T47D (cell line): ENCODE measurements around the gene ASAP2.
A peak's percentile ranks its signal among the peaks of the same experiment; 100 is the strongest.

ENCODE experiments used
- DNase-seq, 2 experiments: peaks; one replicate each; pipeline versions ENCODE4 v3.0.0 to v3.0.0-alpha.2; 2011 to 2012; ENCODE audit warnings: low read depth in 1 of 2, low spot score in 1 of 2
- JUND ChIP-seq: IDR thresholded peaks from 2 replicates; pipeline ENCODE4 v1.6.1; 2012; ENCODE audit warnings: low read depth
- in situ Hi-C: cut with HindIII; loops from 2 replicates; pipeline ENCODE4 v1.10.0; 2016; ENCODE audit warnings: low sequenced_read_pairs, low pct_unique_long_range_greater_than_20kb

Gene ASAP2

GRCh38 chr2:9423100-9423921 lies 216.7 kb downstream of the ASAP2 start, which contains the start of the genes CPSF3 and ITGB1BP1:
Gene CPSF3, plus strand, starts transcription at chr2:9423654. Its CDS starts 120 bp downstream, at chr2:9423774.
Gene ITGB1BP1, minus strand, starts transcription at chr2:9423528. Its CDS starts 4,831 bp downstream, at chr2:9418697.
- peak; percentile 94 to 96 for DNase-seq
- in situ Hi-C loops: no loop called here
- no peak for TF ChIP-seq JUND

- no peak for TF ChIP-seq JUND
- peak in 1 of 2 experiments; percentile 2 for DNase-seq
- in situ Hi-C loops: no loop called here
Measured at GRCh38 chr2:9423922-9424272, 217.3 kb downstream of the ASAP2 start.

DNA sequence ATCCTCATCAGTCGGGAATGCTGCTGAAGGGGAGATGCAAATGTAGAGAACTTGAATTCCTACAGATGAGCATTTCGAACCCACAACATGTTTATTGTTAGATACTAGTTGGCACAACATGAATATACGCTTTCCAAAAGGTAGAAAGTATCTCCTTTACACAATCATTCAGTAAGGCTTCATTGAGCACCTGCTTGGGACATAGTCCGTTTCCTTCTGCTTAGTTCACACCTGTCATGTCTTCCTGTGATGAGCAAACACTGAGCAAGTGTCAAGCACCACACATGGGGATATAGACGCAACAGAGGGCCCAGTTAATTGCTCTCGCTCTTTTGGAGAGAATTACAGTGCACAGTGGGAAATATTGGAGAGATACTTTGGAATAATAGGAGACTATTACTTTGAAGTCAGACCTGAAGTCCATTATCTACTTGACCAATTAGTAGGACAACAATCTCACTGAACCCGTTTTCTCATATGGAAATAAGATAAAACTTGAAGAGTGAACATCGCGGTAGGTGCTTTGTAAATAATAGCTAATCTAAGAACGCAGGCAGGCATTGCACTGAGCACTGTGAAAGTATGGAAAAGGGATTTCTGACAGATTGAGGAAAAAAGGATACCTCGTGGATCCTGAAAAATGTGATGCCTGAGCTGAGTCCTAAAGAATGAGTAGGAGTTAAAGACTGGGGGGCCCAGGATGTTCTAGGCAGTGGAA lies 218.0 kb downstream of the ASAP2 start:
- in situ Hi-C loops: no loop called here
- DNase-seq: no peak
- no peak for TF ChIP-seq JUND

- DNase-seq: no peak
- in situ Hi-C loops: no loop called here
- no peak for TF ChIP-seq JUND
Measured at GRCh38 chr2:9428965-9429577, 222.5 kb downstream of the ASAP2 start.

DNA sequence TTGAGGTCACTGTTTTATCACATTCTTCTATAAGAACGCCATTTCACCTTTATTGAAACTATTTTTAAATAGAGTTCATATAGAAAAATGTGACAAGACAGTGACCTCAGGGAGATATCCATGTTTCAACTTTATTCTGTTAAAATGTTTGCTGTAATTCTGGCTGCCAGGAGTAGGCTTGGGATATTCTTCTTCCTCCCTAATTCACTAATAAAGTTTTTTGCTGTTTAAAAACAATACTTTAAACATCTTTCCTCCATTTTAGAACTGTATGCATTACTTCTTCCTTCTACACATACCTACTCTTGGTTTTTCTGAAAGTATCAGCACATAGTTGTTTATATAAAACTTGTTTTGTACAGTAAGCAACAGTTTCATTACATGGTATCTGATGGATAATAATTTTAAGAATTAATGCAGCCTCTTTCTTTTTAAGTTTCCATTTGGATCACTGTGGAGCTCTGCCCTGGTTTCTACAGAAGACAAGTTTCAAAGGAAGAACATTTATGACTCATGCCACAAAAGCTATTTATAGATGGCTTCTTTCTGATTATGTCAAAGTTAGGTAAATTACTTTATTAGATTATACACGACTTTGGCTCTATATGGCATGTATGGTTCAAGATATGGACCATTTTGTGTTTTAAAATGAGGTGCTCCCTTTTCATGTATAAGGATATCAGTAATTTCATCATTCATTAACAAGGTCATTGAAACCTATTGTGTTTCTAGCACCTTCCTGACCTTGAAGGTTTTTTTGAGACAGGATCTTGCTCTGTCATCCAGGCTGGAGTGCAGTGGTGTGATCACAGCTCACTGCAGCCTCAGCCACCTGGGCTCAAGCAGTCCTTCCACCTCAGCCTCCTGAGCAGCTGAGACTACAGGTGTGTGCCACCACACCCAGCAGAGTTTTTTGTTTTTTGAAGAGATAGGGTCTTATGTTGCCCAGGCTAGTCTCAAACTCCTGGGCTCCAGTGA lies 224.0 kb downstream of the ASAP2 start:
- in situ Hi-C loops: no loop called here
- no peak for TF ChIP-seq JUND
- no peak for DNase-seq

DNA sequence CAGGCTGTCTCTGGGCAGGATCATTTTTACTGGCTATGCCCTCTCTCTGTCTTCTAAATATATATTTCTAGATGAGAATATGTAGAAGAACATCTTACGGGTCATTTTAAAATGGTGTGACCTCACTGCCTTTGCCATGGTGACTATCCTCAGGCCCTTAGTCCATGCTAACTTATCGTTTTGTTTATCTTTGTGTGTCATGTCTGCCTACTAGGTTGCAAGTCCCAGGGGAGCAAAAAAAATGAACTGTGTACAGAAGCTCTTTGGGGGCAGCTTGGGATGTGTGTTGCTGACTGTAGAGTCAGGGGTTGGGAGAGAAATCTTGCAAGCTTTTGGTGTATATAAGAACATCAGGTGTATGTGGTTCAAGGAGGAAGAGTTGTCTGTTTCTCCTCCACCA lies 227.9 kb downstream of the ASAP2 start:
- DNase-seq: no peak
- in situ Hi-C loops: no loop called here

DNA sequence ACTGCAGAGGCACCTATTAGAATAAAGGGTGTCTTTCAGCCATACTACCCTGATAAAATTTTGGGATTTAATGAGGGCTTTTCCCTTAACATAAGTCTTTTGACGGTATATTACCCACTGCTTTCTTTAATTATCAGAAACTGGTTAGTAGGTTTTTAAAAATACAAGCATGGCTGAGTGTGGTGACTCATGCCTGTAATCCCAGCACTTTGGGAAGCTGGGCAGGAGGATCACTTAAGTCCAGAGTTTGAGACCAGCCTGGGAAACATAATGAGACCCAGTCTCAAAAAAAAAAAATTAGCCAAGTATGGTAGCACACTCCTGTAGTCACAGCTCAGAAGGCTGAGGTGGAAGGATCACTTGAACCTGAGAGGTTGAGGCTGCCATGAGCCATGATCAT lies 232.9 kb downstream of the ASAP2 start:
- no peak for TF ChIP-seq JUND
- in situ Hi-C loops: no loop called here
- no peak for DNase-seq

More for the DNA sequence above, 227.9 kb downstream of the ASAP2 start:
- no peak for TF ChIP-seq JUND

- in situ Hi-C loops: no loop called here
- no peak for DNase-seq
Measured at GRCh38 chr2:9440058-9440727, 233.6 kb downstream of the ASAP2 start.

DNA sequence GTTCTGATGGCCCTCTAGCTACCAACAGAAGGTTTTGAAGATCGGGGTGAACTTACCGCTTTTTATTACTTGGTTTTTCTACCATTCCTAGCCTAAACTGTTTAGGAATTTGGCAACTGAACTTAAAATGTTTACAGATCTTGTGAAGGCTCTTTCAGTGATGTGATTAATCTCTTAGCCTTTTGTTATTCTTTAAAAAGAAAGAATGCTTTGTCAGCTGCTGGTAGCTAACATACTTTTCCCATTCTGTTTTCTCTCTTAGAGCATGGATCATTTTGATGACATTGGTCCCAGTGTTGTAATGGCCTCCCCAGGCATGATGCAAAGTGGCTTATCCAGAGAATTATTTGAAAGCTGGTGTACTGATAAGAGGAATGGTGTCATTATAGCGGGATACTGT lies 234.9 kb downstream of the ASAP2 start:
- TF ChIP-seq JUND: no peak
- no peak for DNase-seq
- in situ Hi-C loops: no loop called here

More at GRCh38 chr2:9440058-9440727, 233.6 kb downstream of the ASAP2 start:
- no peak for TF ChIP-seq JUND

GRCh38 chr2:9443526-9443925 lies 236.9 kb downstream of the ASAP2 start:
- TF ChIP-seq JUND: no peak
- in situ Hi-C loops: no loop called here
- no peak for DNase-seq

DNA sequence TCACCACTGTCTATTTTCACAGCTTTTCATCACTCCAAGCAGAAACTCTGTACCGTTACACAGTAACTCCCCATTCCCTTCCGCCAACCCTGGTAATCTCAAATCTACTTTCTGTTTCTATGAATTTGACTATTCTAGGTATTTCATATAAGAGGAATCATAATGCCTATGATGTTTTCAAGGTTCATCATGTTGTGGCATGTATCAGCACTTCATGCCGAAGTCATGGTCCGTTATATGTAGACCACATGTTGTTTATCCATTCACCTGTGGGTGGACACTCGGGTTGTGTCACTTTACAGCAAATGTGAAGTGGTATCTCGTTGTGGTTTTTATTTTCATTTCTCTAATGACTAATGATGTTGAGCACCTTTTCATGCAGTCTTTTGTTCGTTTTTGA lies 238.5 kb downstream of the ASAP2 start:
- in situ Hi-C loops: no loop called here
- TF ChIP-seq JUND: no peak
- DNase-seq: no peak
